C4-2B (cell line): ENCODE results near the gene ACYP1.

Experiments used
- ZFX ChIP-seq: fragments of 450-650 bp; IDR thresholded peaks from 2 replicates; pipeline ENCODE4 v1.6.1; 2017
- TF ChIP-seq, protein P1 (sequence below): fragments of 450-650 bp; conservative IDR thresholded peaks from 2 replicates; pipeline ENCODE4 v1.5.1; 2017; ENCODE audit warnings: mild to moderate bottlenecking

DNA sequence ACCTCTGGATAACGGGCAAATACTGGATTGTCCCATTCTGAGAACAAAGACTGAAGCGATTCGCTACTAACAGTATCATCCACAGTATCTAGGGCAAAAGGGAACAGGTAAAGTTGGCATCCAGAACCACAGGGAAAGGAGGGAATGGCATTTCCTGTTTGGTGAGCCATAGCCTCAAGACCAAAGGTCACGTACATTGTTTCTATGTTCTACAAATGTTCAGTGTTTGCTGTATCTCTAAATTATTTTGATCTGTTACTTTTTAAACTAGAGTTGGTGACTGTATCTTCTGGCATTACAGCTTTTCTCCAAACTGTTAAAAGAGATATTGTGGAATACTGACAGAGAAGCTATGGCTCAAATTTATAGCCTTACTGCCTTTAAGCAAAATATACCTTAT, 22.2 kb downstream of the ACYP1 start:
- TF ChIP-seq, protein P1, sequence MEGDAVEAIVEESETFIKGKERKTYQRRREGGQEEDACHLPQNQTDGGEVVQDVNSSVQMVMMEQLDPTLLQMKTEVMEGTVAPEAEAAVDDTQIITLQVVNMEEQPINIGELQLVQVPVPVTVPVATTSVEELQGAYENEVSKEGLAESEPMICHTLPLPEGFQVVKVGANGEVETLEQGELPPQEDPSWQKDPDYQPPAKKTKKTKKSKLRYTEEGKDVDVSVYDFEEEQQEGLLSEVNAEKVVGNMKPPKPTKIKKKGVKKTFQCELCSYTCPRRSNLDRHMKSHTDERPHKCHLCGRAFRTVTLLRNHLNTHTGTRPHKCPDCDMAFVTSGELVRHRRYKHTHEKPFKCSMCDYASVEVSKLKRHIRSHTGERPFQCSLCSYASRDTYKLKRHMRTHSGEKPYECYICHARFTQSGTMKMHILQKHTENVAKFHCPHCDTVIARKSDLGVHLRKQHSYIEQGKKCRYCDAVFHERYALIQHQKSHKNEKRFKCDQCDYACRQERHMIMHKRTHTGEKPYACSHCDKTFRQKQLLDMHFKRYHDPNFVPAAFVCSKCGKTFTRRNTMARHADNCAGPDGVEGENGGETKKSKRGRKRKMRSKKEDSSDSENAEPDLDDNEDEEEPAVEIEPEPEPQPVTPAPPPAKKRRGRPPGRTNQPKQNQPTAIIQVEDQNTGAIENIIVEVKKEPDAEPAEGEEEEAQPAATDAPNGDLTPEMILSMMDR = no peak
- TF ChIP-seq ZFX = no peak
